Activated CD8-positive, alpha-beta T cell treated with anti-CD3 and anti-CD28 coated beads for 36 hours (primary cell): ENCODE measurements around the gene ZNF467. TPM values are rescaled to one million over a fixed set of nuclear protein-coding genes. Genes with fewer than 3 reads are reported as not detected.

Source experiments
- ATAC-seq: fragments of 200-7000 bp; cut with Tn5 transposase; one replicate; pipeline ENCODE4 v1.10.0; 2021; ENCODE audit warnings: mild to moderate bottlenecking, moderate library complexity
- CTCF ChIA-PET: fragments of 350-600 bp; sonication (Branson Sonifier 250); formaldehyde crosslinking; loops from one replicate; lab custom pipeline; 2021; ENCODE audit warnings: antibody characterized with exemption; lab: Charles Lee
- POLR2A ChIA-PET: fragments of 350-600 bp; sonication (Branson Sonifier 250); formaldehyde crosslinking; loops from one replicate; lab custom pipeline; 2021; ENCODE audit warnings: antibody characterized with exemption; lab: Charles Lee
- DNase-seq: peaks from one replicate; pipeline ENCODE4 v3.0.0-alpha.2; 2020
- H3K27ac Mint-ChIP-seq: one replicate; pipeline ENCODE4 v1.8.0; 2021; ENCODE audit warnings: mild to moderate bottlenecking, mixed read lengths
- H3K27me3 Mint-ChIP-seq: one replicate; pipeline ENCODE4 v1.8.0; 2021; ENCODE audit warnings: mixed read lengths
- H3K36me3 Mint-ChIP-seq: one replicate; pipeline ENCODE4 v1.8.0; 2021; ENCODE audit warnings: low read depth, mixed read lengths
- H3K4me1 Mint-ChIP-seq: one replicate; pipeline ENCODE4 v1.8.0; 2021; ENCODE audit warnings: low read depth, mixed read lengths
- H3K4me3 Mint-ChIP-seq: one replicate; pipeline ENCODE4 v1.8.0; 2021; ENCODE audit warnings: mild to moderate bottlenecking, moderate library complexity, mixed read lengths
- H3K9me3 Mint-ChIP-seq: one replicate; pipeline ENCODE4 v1.8.0; 2021; ENCODE audit warnings: mixed read lengths
- intact Hi-C: fragments of 100-400 bp; cut with micrococcal nuclease; formaldehyde crosslinking; loops from one replicate; pipeline ENCODE4 v1.10.0; 2022
- total RNA-seq, 2 experiments: library from RNA; stranded (reverse); gene quantifications; one replicate each; pipeline ENCODE4 v1.2.3, GENCODE V29; 2021
- TF ChIP-seq, protein P1 (sequence below): fragments of 200-600 bp; IDR thresholded peaks from one replicate; pipeline ENCODE4 v1.8.0; 2022; ENCODE audit warnings: antibody characterized with exemption, mild to moderate bottlenecking

Gene ZNF467
- total RNA-seq, 2 experiments from 2014 or later = 0.09 TPM; not detected in 1

DNA sequence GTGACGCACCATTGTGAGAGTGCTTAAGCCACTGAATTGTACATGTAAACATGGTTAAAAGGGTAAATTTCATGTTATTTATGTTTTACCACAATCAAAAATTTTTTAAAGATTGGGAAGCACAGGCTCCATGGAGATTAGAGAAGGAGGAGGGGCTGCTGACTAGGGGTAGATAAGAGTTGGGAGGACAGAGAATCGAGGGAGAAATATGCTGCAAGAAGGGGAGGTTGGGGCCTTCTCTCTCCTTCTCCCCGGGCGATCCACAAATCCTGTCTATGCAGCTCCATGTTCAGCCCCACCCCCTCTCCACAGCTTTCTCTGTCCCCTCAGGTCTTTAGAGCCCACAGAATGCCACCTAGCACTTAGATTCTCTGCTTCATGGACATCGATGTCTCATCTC is 12.1 kb downstream of the ZNF467 start:
- H3K4me1 Mint-ChIP-seq = no peaks in the 10 kb centered on the region
- POLR2A ChIA-PET = no interaction called here
- DNase-seq = no peak
- intact Hi-C loops = no loop called here
- TF ChIP-seq, protein P1, sequence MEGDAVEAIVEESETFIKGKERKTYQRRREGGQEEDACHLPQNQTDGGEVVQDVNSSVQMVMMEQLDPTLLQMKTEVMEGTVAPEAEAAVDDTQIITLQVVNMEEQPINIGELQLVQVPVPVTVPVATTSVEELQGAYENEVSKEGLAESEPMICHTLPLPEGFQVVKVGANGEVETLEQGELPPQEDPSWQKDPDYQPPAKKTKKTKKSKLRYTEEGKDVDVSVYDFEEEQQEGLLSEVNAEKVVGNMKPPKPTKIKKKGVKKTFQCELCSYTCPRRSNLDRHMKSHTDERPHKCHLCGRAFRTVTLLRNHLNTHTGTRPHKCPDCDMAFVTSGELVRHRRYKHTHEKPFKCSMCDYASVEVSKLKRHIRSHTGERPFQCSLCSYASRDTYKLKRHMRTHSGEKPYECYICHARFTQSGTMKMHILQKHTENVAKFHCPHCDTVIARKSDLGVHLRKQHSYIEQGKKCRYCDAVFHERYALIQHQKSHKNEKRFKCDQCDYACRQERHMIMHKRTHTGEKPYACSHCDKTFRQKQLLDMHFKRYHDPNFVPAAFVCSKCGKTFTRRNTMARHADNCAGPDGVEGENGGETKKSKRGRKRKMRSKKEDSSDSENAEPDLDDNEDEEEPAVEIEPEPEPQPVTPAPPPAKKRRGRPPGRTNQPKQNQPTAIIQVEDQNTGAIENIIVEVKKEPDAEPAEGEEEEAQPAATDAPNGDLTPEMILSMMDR = no peak
- H3K4me3 Mint-ChIP-seq = no peak overlapping the region
- CTCF ChIA-PET = interaction anchor here (1.0 to 2.6 kb wide), 3 partner anchors 10 to 99 kb away, joined by 3 to 8 read pairs (median 4); no protein-coding TSS in a partner anchor
- H3K27ac Mint-ChIP-seq = no peak overlapping the region
- H3K36me3 Mint-ChIP-seq = no peaks in the 10 kb centered on the region
- no peak for ATAC-seq
- no peaks in the 10 kb centered on the region for H3K27me3 Mint-ChIP-seq
- no peaks in the 10 kb centered on the region for H3K9me3 Mint-ChIP-seq

DNA sequence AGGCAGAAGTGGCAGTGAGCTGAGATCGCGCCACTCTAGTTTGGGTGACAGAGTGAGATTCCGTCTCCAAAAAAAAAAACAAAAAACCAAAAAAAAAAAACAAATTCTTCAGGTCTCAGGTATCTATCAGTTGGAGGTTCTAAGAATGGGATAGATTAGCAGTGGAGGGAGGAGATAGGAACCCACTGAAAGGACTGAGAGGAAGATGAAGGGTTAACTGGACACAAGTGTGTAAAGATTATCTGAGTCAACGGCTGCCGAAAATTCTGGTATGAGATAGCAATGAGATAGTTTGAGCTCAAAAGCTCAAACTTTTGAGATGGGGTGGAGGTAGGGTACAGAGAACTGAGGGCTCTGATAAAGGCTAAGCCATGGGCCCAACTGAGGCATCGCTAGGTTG is 12.8 kb downstream of the ZNF467 start:
- no peaks in the 10 kb centered on the region for H3K27me3 Mint-ChIP-seq
- POLR2A ChIA-PET = no interaction called here
- DNase-seq (no peak), ATAC-seq (no peak)
- H3K36me3 Mint-ChIP-seq = no peaks in the 10 kb centered on the region
- no peak overlapping the region for H3K27ac Mint-ChIP-seq
- TF ChIP-seq, protein P1 = no peak
- intact Hi-C loops = no loop called here
- H3K9me3 Mint-ChIP-seq = no peaks in the 10 kb centered on the region
- H3K4me3 Mint-ChIP-seq = no peak overlapping the region
- CTCF ChIA-PET = interaction anchor here (1.3 to 2.6 kb wide), 2 partner anchors 10 to 99 kb away, joined by 3 to 8 read pairs; no protein-coding TSS in a partner anchor
- no peaks in the 10 kb centered on the region for H3K4me1 Mint-ChIP-seq

DNA sequence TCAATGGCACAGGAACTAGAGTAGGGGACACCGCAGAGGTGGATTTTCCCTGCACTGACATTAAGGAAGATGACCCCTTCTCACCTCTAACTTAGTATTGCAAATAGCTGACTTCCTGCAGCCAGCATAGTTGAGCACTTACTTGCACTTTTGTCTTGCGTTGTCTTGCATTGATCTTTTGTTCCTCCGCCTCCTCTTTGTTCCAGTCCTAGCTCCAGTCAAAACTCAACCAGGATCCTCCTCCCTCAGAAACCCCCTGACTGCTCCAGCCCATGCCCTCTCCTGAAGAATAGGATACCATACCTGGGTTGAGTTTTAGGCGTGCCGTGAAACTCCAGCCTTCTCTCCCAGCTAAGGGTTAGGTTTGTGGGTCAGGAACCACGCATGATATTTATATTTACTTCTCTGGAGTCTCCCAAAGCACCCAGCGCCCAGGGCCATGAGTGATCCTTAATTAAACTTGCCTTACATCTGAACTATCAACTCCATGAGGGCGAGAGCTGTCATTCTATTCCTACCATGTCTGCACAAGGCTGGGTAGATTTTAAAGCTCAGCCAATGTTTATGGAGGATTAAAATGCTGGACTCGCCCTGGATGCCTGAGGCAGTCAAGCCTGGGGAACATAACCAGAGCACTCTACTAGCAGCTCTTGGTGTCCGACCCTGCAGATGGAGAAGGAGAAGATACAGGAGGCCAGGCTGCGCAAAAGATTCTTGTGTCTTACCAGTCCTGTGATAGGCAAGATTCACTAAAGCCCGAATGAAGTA is 14.1 kb downstream of the ZNF467 start:
- no peaks in the 10 kb centered on the region for H3K36me3 Mint-ChIP-seq
- DNase-seq = no peak
- no peaks in the 10 kb centered on the region for H3K4me1 Mint-ChIP-seq
- TF ChIP-seq, protein P1 = no peak
- intact Hi-C loops = no loop called here
- H3K9me3 Mint-ChIP-seq = no peaks in the 10 kb centered on the region
- POLR2A ChIA-PET = no interaction called here
- no peaks in the 10 kb centered on the region for H3K27me3 Mint-ChIP-seq
- ATAC-seq = no peak
- CTCF ChIA-PET = interaction anchor here (1.1 to 1.3 kb wide), 2 partner anchors 12 to 17 kb away, joined by 3 to 4 read pairs; no protein-coding TSS in a partner anchor
- no peak overlapping the region for H3K4me3 Mint-ChIP-seq
- H3K27ac Mint-ChIP-seq = no peak overlapping the region

DNA sequence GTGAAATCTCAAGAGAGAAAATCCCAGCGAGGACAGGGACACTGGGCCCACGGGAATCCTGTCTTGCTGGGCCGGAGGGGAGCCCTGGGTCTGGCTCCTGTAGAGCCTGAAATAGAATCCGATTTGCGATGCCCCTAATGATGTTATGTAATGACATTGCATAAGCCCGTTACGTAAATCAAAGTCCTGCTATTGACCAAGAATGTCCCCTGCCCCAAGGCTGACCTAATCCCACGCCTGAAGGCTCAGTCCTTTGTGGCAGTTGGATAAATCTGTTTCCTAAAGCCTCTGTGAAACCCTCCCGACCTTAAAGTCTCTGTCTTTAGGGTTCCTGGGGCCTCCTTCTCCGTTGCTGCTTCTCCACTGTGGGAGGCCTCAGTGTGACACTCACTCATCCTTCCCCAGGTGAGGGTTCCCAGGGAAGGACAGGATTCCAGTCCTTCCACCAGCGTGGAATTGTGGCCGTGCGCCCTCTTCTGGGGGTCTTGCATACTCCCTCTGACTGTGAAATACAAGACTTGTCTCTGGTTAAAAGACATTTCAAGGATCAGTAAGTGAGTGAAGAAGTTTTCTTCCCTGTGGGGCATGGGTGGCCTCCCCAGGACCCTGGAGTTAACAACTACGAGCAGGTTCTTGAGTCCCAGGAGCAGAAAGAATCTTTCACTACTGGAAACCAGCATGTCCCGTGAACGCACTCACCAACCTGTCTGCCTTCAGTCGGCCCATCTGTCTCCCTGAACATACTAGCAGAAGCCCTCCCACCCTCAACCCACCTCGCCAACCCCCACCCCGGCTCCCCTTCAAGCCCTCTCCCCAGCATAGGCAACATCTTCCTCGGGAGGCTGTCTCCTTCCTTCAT is 19.8 kb downstream of the ZNF467 start:
- TF ChIP-seq, protein P1 = no peak
- no peak overlapping the region for H3K27ac Mint-ChIP-seq
- H3K4me1 Mint-ChIP-seq = no peaks in the 10 kb centered on the region
- H3K36me3 Mint-ChIP-seq = no peaks in the 10 kb centered on the region
- DNase-seq (no peak), ATAC-seq (no peak)
- POLR2A ChIA-PET = interaction anchor here (0.6 to 0.7 kb wide), 2 partner anchors 8 to 406 kb away, joined by 3 to 4 read pairs; no protein-coding TSS in a partner anchor
- intact Hi-C loops = no loop called here
- H3K27me3 Mint-ChIP-seq = no peaks in the 10 kb centered on the region
- peaks cover 2% of the 10 kb centered on the region for H3K9me3 Mint-ChIP-seq
- H3K4me3 Mint-ChIP-seq = no peak overlapping the region
- CTCF ChIA-PET = no interaction called here
